Measurements from ENCODE around the gene RMDN2.

DNA sequence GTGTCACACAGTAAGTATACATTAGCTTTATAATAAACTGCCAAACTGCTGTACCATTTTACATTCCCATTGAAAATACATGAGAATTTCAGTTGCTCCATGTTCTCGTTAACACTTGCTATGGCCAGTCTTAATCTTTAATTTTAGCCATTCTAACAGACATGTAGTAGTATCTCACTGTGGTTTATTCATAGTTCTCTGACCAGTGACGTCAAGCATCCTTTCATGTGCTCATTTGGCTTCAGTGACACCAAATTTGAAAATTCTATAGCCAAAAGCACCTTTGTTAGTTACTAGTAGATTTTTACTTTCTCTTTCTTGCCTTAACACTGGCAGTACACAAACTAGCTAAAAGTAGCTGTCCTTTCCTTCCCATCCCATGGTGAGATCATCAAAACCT lies 107.9 kb downstream of the RMDN2 start:
- TF ChIP-seq, protein P1, sequence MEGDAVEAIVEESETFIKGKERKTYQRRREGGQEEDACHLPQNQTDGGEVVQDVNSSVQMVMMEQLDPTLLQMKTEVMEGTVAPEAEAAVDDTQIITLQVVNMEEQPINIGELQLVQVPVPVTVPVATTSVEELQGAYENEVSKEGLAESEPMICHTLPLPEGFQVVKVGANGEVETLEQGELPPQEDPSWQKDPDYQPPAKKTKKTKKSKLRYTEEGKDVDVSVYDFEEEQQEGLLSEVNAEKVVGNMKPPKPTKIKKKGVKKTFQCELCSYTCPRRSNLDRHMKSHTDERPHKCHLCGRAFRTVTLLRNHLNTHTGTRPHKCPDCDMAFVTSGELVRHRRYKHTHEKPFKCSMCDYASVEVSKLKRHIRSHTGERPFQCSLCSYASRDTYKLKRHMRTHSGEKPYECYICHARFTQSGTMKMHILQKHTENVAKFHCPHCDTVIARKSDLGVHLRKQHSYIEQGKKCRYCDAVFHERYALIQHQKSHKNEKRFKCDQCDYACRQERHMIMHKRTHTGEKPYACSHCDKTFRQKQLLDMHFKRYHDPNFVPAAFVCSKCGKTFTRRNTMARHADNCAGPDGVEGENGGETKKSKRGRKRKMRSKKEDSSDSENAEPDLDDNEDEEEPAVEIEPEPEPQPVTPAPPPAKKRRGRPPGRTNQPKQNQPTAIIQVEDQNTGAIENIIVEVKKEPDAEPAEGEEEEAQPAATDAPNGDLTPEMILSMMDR (IDR thresholded peaks at IDR 0.05), result no peak
- TF ChIP-seq, protein P2, sequence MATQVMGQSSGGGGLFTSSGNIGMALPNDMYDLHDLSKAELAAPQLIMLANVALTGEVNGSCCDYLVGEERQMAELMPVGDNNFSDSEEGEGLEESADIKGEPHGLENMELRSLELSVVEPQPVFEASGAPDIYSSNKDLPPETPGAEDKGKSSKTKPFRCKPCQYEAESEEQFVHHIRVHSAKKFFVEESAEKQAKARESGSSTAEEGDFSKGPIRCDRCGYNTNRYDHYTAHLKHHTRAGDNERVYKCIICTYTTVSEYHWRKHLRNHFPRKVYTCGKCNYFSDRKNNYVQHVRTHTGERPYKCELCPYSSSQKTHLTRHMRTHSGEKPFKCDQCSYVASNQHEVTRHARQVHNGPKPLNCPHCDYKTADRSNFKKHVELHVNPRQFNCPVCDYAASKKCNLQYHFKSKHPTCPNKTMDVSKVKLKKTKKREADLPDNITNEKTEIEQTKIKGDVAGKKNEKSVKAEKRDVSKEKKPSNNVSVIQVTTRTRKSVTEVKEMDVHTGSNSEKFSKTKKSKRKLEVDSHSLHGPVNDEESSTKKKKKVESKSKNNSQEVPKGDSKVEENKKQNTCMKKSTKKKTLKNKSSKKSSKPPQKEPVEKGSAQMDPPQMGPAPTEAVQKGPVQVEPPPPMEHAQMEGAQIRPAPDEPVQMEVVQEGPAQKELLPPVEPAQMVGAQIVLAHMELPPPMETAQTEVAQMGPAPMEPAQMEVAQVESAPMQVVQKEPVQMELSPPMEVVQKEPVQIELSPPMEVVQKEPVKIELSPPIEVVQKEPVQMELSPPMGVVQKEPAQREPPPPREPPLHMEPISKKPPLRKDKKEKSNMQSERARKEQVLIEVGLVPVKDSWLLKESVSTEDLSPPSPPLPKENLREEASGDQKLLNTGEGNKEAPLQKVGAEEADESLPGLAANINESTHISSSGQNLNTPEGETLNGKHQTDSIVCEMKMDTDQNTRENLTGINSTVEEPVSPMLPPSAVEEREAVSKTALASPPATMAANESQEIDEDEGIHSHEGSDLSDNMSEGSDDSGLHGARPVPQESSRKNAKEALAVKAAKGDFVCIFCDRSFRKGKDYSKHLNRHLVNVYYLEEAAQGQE (IDR thresholded peaks at IDR 0.05; ENCODE audit: insufficient read depth in 1 of 2, low read depth in 2 of 2, low read length in 1 of 2), result no peak
- TF ChIP-seq SIN3A (IDR thresholded peaks at IDR 0.05; ENCODE audit: borderline replicate concordance, insufficient read depth, low read depth, low read length), result no peak
